ENCODE measurements around the gene ACTG1. TPM values are rescaled to one million over a fixed set of nuclear protein-coding genes. Genes with fewer than 3 reads are reported as not detected.
A peak's percentile ranks its signal among the peaks of the same experiment; 100 is the strongest.

The ACTG1 gene
- total and polyA plus RNA-seq, 2 of the 13 experiments (the other 11 are each of a cell fraction or from before 2014, with no cell fraction given): 973 to 1,138 TPM

DNA sequence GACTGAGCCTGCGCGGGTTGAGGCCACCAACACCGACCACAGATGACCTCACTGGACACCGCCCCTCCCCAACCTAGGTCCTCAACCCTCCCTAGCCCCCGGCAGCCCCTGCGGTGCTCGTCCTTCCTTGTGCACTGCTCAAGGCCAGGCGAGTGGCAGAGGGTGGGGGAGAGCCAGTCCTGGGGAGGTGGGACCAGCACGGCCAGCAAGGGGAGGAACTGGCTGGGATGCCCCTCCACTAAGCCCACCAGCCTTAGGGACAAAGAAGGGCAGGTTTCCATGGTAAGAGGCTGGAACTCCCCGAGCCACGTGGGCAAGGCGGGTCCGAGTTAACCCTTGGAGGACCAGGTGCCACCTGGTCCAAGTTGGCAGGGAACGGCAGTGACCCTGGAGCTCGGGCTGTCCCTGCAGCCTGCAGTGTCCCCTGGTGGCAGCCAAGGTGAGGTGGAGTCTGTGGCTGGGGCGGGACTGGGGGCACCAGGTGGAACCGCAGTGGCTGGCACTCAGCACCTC, 24.8 kb upstream of the ACTG1 start (continued):
- peak; percentile 66; the same call in 1 of the 2 replicates for TF ChIP-seq MTA1 (CRISPR knock-in tag; IDR thresholded peaks at IDR 0.05; ENCODE audit: borderline replicate concordance)
- TF ChIP-seq, protein P1, sequence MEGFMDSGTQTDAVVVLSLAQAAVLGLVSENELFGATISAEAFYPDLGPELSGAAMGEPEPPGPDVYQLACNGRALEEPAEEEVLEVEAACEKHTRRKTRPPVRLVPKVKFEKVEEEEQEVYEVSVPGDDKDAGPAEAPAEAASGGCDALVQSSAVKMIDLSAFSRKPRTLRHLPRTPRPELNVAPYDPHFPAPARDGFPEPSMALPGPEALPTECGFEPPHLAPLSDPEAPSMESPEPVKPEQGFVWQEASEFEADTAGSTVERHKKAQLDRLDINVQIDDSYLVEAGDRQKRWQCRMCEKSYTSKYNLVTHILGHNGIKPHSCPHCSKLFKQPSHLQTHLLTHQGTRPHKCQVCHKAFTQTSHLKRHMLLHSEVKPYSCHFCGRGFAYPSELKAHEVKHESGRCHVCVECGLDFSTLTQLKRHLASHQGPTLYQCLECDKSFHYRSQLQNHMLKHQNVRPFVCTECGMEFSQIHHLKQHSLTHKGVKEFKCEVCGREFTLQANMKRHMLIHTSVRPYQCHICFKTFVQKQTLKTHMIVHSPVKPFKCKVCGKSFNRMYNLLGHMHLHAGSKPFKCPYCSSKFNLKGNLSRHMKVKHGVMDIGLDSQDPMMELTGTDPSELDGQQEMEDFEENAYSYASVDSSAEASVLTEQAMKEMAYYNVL (CRISPR knock-in tag; IDR thresholded peaks at IDR 0.05; ENCODE audit: borderline replicate concordance): no peak
- peak; percentile 33 for TF ChIP-seq POLR2G (IDR thresholded peaks at IDR 0.05; ENCODE audit: low read depth, low read length)
- 0 out of 2 replicates have a peak, but pooled peaks have one; percentile 19 for TF ChIP-seq RBFOX2 (IDR thresholded peaks at IDR 0.05; ENCODE audit: low read depth, low read length)
- no peak for TF ChIP-seq SAP130 (CRISPR knock-in tag; IDR thresholded peaks at IDR 0.05; ENCODE audit: low read depth)
- TF ChIP-seq BORCS8-MEF2B (CRISPR knock-in tag; IDR thresholded peaks at IDR 0.05): 0 out of 2 replicates have a peak, but pooled peaks have one; percentile 24
- no peak for TF ChIP-seq MAF1 (CRISPR knock-in tag; IDR thresholded peaks at IDR 0.05; ENCODE audit: borderline replicate concordance)
- TF ChIP-seq ISL2 (CRISPR knock-in tag; IDR thresholded peaks at IDR 0.05): no peak
- TF ChIP-seq ZBTB7B (CRISPR knock-in tag; IDR thresholded peaks at IDR 0.05): 0 out of 2 replicates have a peak, but pooled peaks have one; percentile 45
- TF ChIP-seq, protein P2, sequence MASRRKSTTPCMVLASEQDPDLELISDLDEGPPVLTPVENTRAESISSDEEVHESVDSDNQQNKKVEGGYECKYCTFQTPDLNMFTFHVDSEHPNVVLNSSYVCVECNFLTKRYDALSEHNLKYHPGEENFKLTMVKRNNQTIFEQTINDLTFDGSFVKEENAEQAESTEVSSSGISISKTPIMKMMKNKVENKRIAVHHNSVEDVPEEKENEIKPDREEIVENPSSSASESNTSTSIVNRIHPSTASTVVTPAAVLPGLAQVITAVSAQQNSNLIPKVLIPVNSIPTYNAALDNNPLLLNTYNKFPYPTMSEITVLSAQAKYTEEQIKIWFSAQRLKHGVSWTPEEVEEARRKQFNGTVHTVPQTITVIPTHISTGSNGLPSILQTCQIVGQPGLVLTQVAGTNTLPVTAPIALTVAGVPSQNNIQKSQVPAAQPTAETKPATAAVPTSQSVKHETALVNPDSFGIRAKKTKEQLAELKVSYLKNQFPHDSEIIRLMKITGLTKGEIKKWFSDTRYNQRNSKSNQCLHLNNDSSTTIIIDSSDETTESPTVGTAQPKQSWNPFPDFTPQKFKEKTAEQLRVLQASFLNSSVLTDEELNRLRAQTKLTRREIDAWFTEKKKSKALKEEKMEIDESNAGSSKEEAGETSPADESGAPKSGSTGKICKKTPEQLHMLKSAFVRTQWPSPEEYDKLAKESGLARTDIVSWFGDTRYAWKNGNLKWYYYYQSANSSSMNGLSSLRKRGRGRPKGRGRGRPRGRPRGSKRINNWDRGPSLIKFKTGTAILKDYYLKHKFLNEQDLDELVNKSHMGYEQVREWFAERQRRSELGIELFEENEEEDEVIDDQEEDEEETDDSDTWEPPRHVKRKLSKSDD (CRISPR knock-in tag; IDR thresholded peaks at IDR 0.05; ENCODE audit: low read depth): no peak
- peak; percentile 55; the same call in 1 of the 2 replicates for TF ChIP-seq RXRA (CRISPR knock-in tag; IDR thresholded peaks at IDR 0.05)
- TF ChIP-seq RAD51 (IDR thresholded peaks at IDR 0.05; ENCODE audit: borderline replicate concordance): no peak
- TF ChIP-seq ZBTB42 (CRISPR knock-in tag; IDR thresholded peaks at IDR 0.05): no peak
- TF ChIP-seq NFIC (IDR thresholded peaks at IDR 0.05; ENCODE audit: low read length): no peak
- no peak for TF ChIP-seq ZNF546 (CRISPR knock-in tag; conservative IDR thresholded peaks at IDR 0.05)
- no peak for TF ChIP-seq BCL6 (CRISPR knock-in tag; IDR thresholded peaks at IDR 0.05)
- TF ChIP-seq, protein P3, sequence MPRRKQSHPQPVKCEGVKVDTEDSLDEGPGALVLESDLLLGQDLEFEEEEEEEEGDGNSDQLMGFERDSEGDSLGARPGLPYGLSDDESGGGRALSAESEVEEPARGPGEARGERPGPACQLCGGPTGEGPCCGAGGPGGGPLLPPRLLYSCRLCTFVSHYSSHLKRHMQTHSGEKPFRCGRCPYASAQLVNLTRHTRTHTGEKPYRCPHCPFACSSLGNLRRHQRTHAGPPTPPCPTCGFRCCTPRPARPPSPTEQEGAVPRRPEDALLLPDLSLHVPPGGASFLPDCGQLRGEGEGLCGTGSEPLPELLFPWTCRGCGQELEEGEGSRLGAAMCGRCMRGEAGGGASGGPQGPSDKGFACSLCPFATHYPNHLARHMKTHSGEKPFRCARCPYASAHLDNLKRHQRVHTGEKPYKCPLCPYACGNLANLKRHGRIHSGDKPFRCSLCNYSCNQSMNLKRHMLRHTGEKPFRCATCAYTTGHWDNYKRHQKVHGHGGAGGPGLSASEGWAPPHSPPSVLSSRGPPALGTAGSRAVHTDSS (CRISPR knock-in tag; conservative IDR thresholded peaks at IDR 0.05): no peak
- TF ChIP-seq, protein P4, sequence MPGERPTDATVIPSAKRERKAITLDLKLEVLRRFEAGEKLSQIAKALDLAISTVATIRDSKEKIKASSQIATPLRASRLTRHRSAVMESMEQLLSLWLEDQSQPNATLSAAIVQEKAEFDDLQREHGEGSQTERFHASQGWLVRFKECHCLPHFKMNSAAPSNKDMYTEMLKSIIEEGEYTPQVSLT (CRISPR knock-in tag; IDR thresholded peaks at IDR 0.05; ENCODE audit: borderline replicate concordance, low read depth): no peak
- TF ChIP-seq ZNF10 (CRISPR knock-in tag; IDR thresholded peaks at IDR 0.05; ENCODE audit: borderline replicate concordance, low read depth): no peak
- TF ChIP-seq, protein P5, sequence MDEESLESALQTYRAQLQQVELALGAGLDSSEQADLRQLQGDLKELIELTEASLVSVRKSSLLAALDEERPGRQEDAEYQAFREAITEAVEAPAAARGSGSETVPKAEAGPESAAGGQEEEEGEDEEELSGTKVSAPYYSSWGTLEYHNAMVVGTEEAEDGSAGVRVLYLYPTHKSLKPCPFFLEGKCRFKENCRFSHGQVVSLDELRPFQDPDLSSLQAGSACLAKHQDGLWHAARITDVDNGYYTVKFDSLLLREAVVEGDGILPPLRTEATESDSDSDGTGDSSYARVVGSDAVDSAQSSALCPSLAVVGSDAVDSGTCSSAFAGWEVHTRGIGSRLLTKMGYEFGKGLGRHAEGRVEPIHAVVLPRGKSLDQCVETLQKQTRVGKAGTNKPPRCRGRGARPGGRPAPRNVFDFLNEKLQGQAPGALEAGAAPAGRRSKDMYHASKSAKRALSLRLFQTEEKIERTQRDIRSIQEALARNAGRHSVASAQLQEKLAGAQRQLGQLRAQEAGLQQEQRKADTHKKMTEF (CRISPR knock-in tag; IDR thresholded peaks at IDR 0.05): 0 out of 2 replicates have a peak, but pooled peaks have one; percentile 18
- TF ChIP-seq ZFP36L2 (CRISPR knock-in tag; IDR thresholded peaks at IDR 0.05): no peak
- TF ChIP-seq ZNF616 (CRISPR knock-in tag; IDR thresholded peaks at IDR 0.05; ENCODE audit: low read depth): no peak
- no peak for TF ChIP-seq SALL2 (CRISPR knock-in tag; IDR thresholded peaks at IDR 0.05)
- no peak for TF ChIP-seq JUND (CRISPR knock-in tag; IDR thresholded peaks at IDR 0.05)
